ENCODE measurements around the gene PTPRN2.

Gene PTPRN2

GRCh38 chr7:157548691-157549303 is 1038.8 kb downstream of the PTPRN2 start:
- no peaks in the 10 kb centered on the region for H3K4me1 ChIP-seq (ENCODE audit: control insufficient read depth, insufficient read depth, low read length)
- H3K4me3 ChIP-seq (ENCODE audit: low read depth, low read length) = no peak overlapping the region
- H3K9me3 ChIP-seq (ENCODE audit: control insufficient read depth, insufficient read depth, low read depth, low read length) = no peaks in the 10 kb centered on the region; the same call in 1 of the 2 replicates
- peaks cover 5% of the 10 kb centered on the region; the same call in 1 of the 2 replicates for H3K27me3 ChIP-seq (ENCODE audit: control insufficient read depth, insufficient read depth, low read length)
- no peaks in the 10 kb centered on the region for H3K36me3 ChIP-seq (ENCODE audit: control insufficient read depth, insufficient read depth, low read length)
- no peak overlapping the region for H3K9ac ChIP-seq (ENCODE audit: low read length)
- H3K27ac ChIP-seq (ENCODE audit: low read depth, low read length) = no peak overlapping the region

- Histone ChIP-seq H3K27me3 (ENCODE audit: control insufficient read depth, insufficient read depth, low read length) (peaks cover 5% of the 10 kb centered on the region; the same call in 1 of the 2 replicates), H3K9ac (ENCODE audit: low read length) (no peak overlapping the region), H3K4me1 (ENCODE audit: control insufficient read depth, insufficient read depth, low read length) (no peaks in the 10 kb centered on the region), H3K27ac (ENCODE audit: low read depth, low read length) (no peak overlapping the region), H3K9me3 (ENCODE audit: control insufficient read depth, insufficient read depth, low read depth, low read length) (no peaks in the 10 kb centered on the region; the same call in 1 of the 2 replicates), H3K36me3 (ENCODE audit: control insufficient read depth, insufficient read depth, low read length) (no peaks in the 10 kb centered on the region), H3K4me3 (ENCODE audit: low read depth, low read length) (no peak overlapping the region)
Measured at GRCh38 chr7:157547611-157548010, 1040.0 kb downstream of the PTPRN2 start.

DNA sequence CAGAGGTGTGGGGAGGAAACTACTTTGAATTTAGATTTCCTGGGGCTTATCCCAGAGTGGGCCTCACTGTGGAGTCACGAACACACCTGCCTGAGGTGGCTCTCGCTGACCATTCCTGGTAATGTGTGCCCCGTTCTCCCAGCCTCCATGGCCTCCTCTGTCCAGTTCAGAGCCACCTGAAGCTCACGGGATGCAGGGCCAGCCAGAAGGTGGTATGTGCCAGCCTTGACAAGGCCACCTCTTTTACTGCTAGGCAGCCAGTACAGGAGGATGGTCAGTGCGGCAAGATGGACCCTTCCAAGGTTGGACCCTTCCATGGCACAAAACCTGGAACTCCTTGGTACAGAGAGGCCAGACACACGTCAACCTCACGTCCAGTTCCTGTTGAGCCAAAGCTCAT is 1040.5 kb downstream of the PTPRN2 start:
- H3K27me3 ChIP-seq (ENCODE audit: control insufficient read depth, insufficient read depth, low read length) = peaks cover 7% of the 10 kb centered on the region; the same call in 1 of the 2 replicates
- H3K4me1 ChIP-seq (ENCODE audit: control insufficient read depth, insufficient read depth, low read length) = no peaks in the 10 kb centered on the region
- H3K27ac ChIP-seq (ENCODE audit: low read depth, low read length) = no peak overlapping the region
- H3K4me3 ChIP-seq (ENCODE audit: low read depth, low read length) = no peak overlapping the region
- H3K36me3 ChIP-seq (ENCODE audit: control insufficient read depth, insufficient read depth, low read length) = no peaks in the 10 kb centered on the region
- no peak overlapping the region for H3K9ac ChIP-seq (ENCODE audit: low read length)
- H3K9me3 ChIP-seq (ENCODE audit: control insufficient read depth, insufficient read depth, low read depth, low read length) = no peaks in the 10 kb centered on the region; the same call in 1 of the 2 replicates

GRCh38 chr7:157545681-157546060 is 1042.0 kb downstream of the PTPRN2 start:
- Histone ChIP-seq H3K4me1 (ENCODE audit: control insufficient read depth, insufficient read depth, low read length) (no peaks in the 10 kb centered on the region), H3K4me3 (ENCODE audit: low read depth, low read length) (no peak overlapping the region), H3K9ac (ENCODE audit: low read length) (no peak overlapping the region), H3K27me3 (ENCODE audit: control insufficient read depth, insufficient read depth, low read length) (peaks cover 22% of the 10 kb centered on the region; the same call in 1 of the 2 replicates), H3K27ac (ENCODE audit: low read depth, low read length) (no peak overlapping the region), H3K36me3 (ENCODE audit: control insufficient read depth, insufficient read depth, low read length) (no peaks in the 10 kb centered on the region), H3K9me3 (ENCODE audit: control insufficient read depth, insufficient read depth, low read depth, low read length) (no peaks in the 10 kb centered on the region; the same call in 1 of the 2 replicates)

GRCh38 chr7:157544980-157545680 is 1042.5 kb downstream of the PTPRN2 start:
- H3K4me3 ChIP-seq (ENCODE audit: low read depth, low read length) = no peak overlapping the region
- no peak overlapping the region for H3K27ac ChIP-seq (ENCODE audit: low read depth, low read length)
- H3K9me3 ChIP-seq (ENCODE audit: control insufficient read depth, insufficient read depth, low read depth, low read length) = no peaks in the 10 kb centered on the region; the same call in 1 of the 2 replicates
- peaks cover 27% of the 10 kb centered on the region; the same call in 1 of the 2 replicates for H3K27me3 ChIP-seq (ENCODE audit: control insufficient read depth, insufficient read depth, low read length)
- no peak overlapping the region for H3K9ac ChIP-seq (ENCODE audit: low read length)
- H3K4me1 ChIP-seq (ENCODE audit: control insufficient read depth, insufficient read depth, low read length) = no peaks in the 10 kb centered on the region
- no peaks in the 10 kb centered on the region for H3K36me3 ChIP-seq (ENCODE audit: control insufficient read depth, insufficient read depth, low read length)

GRCh38 chr7:157544226-157544625 is 1043.4 kb downstream of the PTPRN2 start:
- Histone ChIP-seq H3K4me1 (ENCODE audit: control insufficient read depth, insufficient read depth, low read length) (no peaks in the 10 kb centered on the region), H3K27ac (ENCODE audit: low read depth, low read length) (no peak overlapping the region), H3K9me3 (ENCODE audit: control insufficient read depth, insufficient read depth, low read depth, low read length) (no peaks in the 10 kb centered on the region; the same call in 1 of the 2 replicates), H3K9ac (ENCODE audit: low read length) (no peak overlapping the region), H3K4me3 (ENCODE audit: low read depth, low read length) (no peak overlapping the region), H3K36me3 (ENCODE audit: control insufficient read depth, insufficient read depth, low read length) (no peaks in the 10 kb centered on the region), H3K27me3 (ENCODE audit: control insufficient read depth, insufficient read depth, low read length) (peaks cover 28% of the 10 kb centered on the region; the same call in 1 of the 2 replicates)

- Histone ChIP-seq H3K4me1 (ENCODE audit: control insufficient read depth, insufficient read depth, low read length) (no peaks in the 10 kb centered on the region), H3K27ac (ENCODE audit: low read depth, low read length) (no peak overlapping the region), H3K36me3 (ENCODE audit: control insufficient read depth, insufficient read depth, low read length) (no peaks in the 10 kb centered on the region), H3K9ac (ENCODE audit: low read length) (no peak overlapping the region), H3K9me3 (ENCODE audit: control insufficient read depth, insufficient read depth, low read depth, low read length) (no peaks in the 10 kb centered on the region; the same call in 1 of the 2 replicates), H3K27me3 (ENCODE audit: control insufficient read depth, insufficient read depth, low read length) (peaks cover 28% of the 10 kb centered on the region; the same call in 1 of the 2 replicates), H3K4me3 (ENCODE audit: low read depth, low read length) (no peak overlapping the region)
Measured at GRCh38 chr7:157543791-157544190, 1043.8 kb downstream of the PTPRN2 start.

- H3K9me3 ChIP-seq (ENCODE audit: control insufficient read depth, insufficient read depth, low read depth, low read length) = no peaks in the 10 kb centered on the region; the same call in 1 of the 2 replicates
- H3K9ac ChIP-seq (ENCODE audit: low read length) = no peak overlapping the region
- peaks cover 33% of the 10 kb centered on the region; the same call in 1 of the 2 replicates for H3K27me3 ChIP-seq (ENCODE audit: control insufficient read depth, insufficient read depth, low read length)
- no peaks in the 10 kb centered on the region for H3K4me1 ChIP-seq (ENCODE audit: control insufficient read depth, insufficient read depth, low read length)
- no peak overlapping the region for H3K27ac ChIP-seq (ENCODE audit: low read depth, low read length)
- H3K36me3 ChIP-seq (ENCODE audit: control insufficient read depth, insufficient read depth, low read length) = no peaks in the 10 kb centered on the region
- no peak overlapping the region for H3K4me3 ChIP-seq (ENCODE audit: low read depth, low read length)
Measured at GRCh38 chr7:157543276-157543675, 1044.3 kb downstream of the PTPRN2 start.

DNA sequence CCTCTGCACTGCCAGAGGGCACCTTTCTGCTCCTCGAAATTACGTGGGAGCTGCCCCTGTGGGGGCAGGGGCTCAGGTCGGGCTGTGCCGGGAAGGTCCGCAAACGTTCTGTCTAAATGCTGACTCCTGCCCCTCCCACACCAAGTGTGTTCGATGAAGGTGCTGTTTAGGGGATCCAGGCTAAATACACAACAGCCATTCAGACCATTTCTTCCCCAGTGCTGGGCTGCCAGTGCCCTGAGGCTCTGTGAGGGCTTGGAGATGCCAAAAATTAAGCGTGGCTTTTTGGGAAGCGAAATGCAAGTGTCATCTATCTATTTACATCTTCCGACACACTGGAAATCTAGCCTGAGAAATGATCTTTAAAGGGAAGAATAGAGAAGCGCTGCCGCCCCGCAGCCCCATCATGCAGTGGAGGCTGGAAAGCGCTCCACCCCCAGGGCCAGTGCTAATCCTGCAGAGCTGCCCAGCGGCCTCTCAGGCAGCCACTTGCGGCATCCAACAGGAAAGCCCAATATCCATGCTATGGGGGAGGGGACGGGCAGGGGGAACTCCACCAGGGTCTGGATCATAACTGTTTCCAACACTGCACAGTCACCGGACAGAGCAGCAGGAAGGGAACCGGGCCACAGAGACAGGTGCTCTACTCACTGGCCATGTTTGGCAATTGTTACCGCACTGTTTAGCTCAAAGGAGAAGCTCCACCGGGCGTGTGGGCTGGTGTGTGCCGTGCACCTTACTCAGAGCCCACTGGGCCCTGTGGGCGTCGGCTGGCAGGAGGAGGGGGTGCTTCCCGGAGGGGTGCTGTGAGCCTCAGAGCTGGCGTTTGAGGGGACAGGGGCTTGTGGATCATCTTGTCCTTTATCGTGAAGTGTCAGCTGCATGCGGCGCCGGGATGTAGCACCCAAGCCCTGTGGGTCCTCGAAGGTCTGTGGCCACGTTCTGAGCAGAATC is 1045.3 kb downstream of the PTPRN2 start:
- no peaks in the 10 kb centered on the region for H3K36me3 ChIP-seq (ENCODE audit: control insufficient read depth, insufficient read depth, low read length)
- H3K4me1 ChIP-seq (ENCODE audit: control insufficient read depth, insufficient read depth, low read length) = no peaks in the 10 kb centered on the region
- H3K27me3 ChIP-seq (ENCODE audit: control insufficient read depth, insufficient read depth, low read length) = peaks cover 41% of the 10 kb centered on the region; the same call in 1 of the 2 replicates
- no peak overlapping the region for H3K27ac ChIP-seq (ENCODE audit: low read depth, low read length)
- no peak overlapping the region for H3K9ac ChIP-seq (ENCODE audit: low read length)
- H3K9me3 ChIP-seq (ENCODE audit: control insufficient read depth, insufficient read depth, low read depth, low read length) = no peaks in the 10 kb centered on the region; the same call in 1 of the 2 replicates
- H3K4me3 ChIP-seq (ENCODE audit: low read depth, low read length) = no peak overlapping the region

- Histone ChIP-seq H3K9ac (ENCODE audit: low read length) (no peak overlapping the region), H3K27ac (ENCODE audit: low read depth, low read length) (no peak overlapping the region), H3K36me3 (ENCODE audit: control insufficient read depth, insufficient read depth, low read length) (no peaks in the 10 kb centered on the region), H3K4me1 (ENCODE audit: control insufficient read depth, insufficient read depth, low read length) (no peaks in the 10 kb centered on the region), H3K9me3 (ENCODE audit: control insufficient read depth, insufficient read depth, low read depth, low read length) (no peaks in the 10 kb centered on the region; the same call in 1 of the 2 replicates), H3K27me3 (ENCODE audit: control insufficient read depth, insufficient read depth, low read length) (peaks cover 41% of the 10 kb centered on the region; the same call in 1 of the 2 replicates), H3K4me3 (ENCODE audit: low read depth, low read length) (no peak overlapping the region)
Measured at GRCh38 chr7:157541295-157542067, 1046.1 kb downstream of the PTPRN2 start.
